HCT116 (cell line): ENCODE data around the gene MCFD2. TPM values are rescaled to one million over a fixed set of nuclear protein-coding genes. Genes with fewer than 3 reads are reported as not detected.

ENCODE experiments used
- ATAC-seq: fragments of 200-7000 bp; cut with Tn5 transposase; 2 replicates; pipeline ENCODE4 v1.9.1; 2020; ENCODE audit warnings: mild to moderate bottlenecking, moderate library complexity
- BruUV-seq: library from RNA; stranded (reverse); fragments of 400-500 nt; replicated peaks from 2 replicates; lab custom pipeline; 2021; lab: Mats Ljungman, UMichigan
- CTCF ChIA-PET: fragments of 300-600 bp; sonication (Branson Sonifier 250); formaldehyde crosslinking; loops from one replicate; lab custom pipeline; 2021; ENCODE audit warnings: antibody characterized with exemption; lab: Charles Lee
- POLR2A ChIA-PET: fragments of 300-600, 350-600 bp; sonication (Branson Sonifier 250); formaldehyde crosslinking; loops from one replicate; lab custom pipeline; 2021; ENCODE audit warnings: antibody characterized with exemption; lab: Charles Lee
- RAD21 ChIA-PET, 2 experiments: fragments of 300-600 bp; sonication (Branson Sonifier 250); formaldehyde crosslinking; loops; one replicate each; lab custom pipeline; 2023; ENCODE audit warnings: low total read pairs in 2 of 2; ENCODE audit not compliant: uncharacterized antibody in 2 of 2, unreplicated experiment in 2 of 2, low non-redundant PET in 1 of 2; lab: Charles Lee
- DNase-seq: peaks from one replicate; pipeline ENCODE4 v3.0.0-alpha.2; 2010; ENCODE audit warnings: low read depth, low spot score
- H2AFZ ChIP-seq: fragments of 200-600 bp; shearing (Covaris generic), sonication (generic); 2 replicates; pipeline ENCODE4 v1.6.1; 2017; ENCODE audit warnings: low read depth, mixed run types, mixed read lengths, antibody characterized with exemption, low read length; ENCODE audit not compliant: poor library complexity, severe bottlenecking
- H3K27ac ChIP-seq: 2 replicates; pipeline ENCODE4 v1.5.1; 2012; ENCODE audit warnings: low read depth, low read length
- H3K27me3 ChIP-seq: fragments of 200-600 bp; sonication (generic); 2 replicates; pipeline ENCODE4 v1.6.1; 2016; ENCODE audit warnings: mixed run types, low read length, mixed read lengths; ENCODE audit not compliant: insufficient read depth
- H3K36me3 ChIP-seq, 2 experiments: fragments of 200-500 bp in 1 of 2; fragments of 200-600 bp in 1 of 2; sonication (Bioruptor generic) in 1 of 2; sonication (generic) in 1 of 2; 2 replicates each; pipeline versions ENCODE4 v1.5.1 to v1.6.1; 2014 to 2016; ENCODE audit warnings: low read length in 2 of 2, inconsistent platforms in 1 of 2, mixed read lengths in 1 of 2, mixed run types in 1 of 2; ENCODE audit not compliant: insufficient read depth in 2 of 2, control insufficient read depth in 1 of 2
- H3K4me1 ChIP-seq, 2 experiments: fragments of 200-600 bp in 1 of 2; sonication (generic) in 1 of 2; 2 replicates each; pipeline versions ENCODE4 v1.5.1 to v1.6.1; 2012 to 2017; ENCODE audit warnings: low read length in 2 of 2, inconsistent platforms in 1 of 2, mild to moderate bottlenecking in 1 of 2, mixed read lengths in 1 of 2, mixed run types in 1 of 2, moderate library complexity in 1 of 2; ENCODE audit not compliant: insufficient read depth in 2 of 2, control insufficient read depth in 1 of 2
- H3K4me2 ChIP-seq: fragments of 200-600 bp; sonication (generic); 2 replicates; pipeline ENCODE4 v1.6.1; 2017; ENCODE audit warnings: mixed run types, low read length, mixed read lengths
- H3K4me3 ChIP-seq, 2 experiments: fragments of 200-600 bp in 1 of 2; sonication (generic) in 1 of 2; replicated peaks in 1 of 2; 2 replicates each; pipeline ENCODE4 v1.5.1; 2011 to 2016; ENCODE audit warnings: low read length in 2 of 2, control low read depth in 1 of 2, low read depth in 1 of 2, mild to moderate bottlenecking in 1 of 2, mixed read lengths in 1 of 2, mixed run types in 1 of 2
- H3K79me2 ChIP-seq: fragments of 200-600 bp; sonication (generic); 2 replicates; pipeline ENCODE4 v1.6.1; 2017; ENCODE audit warnings: mild to moderate bottlenecking, mixed run types, low read length, moderate library complexity, mixed read lengths; ENCODE audit not compliant: insufficient read depth
- H3K9ac ChIP-seq: fragments of 200-600 bp; sonication (generic); 2 replicates; pipeline ENCODE4 v1.6.1; 2016; ENCODE audit warnings: low read length, mixed read lengths
- H3K9me2 ChIP-seq: fragments of 200-600 bp; sonication (generic), shearing (Covaris generic); 2 replicates; pipeline ENCODE4 v1.6.1; 2017; ENCODE audit warnings: mixed run types, mild to moderate bottlenecking, moderate library complexity; ENCODE audit not compliant: insufficient read depth
- H3K9me3 ChIP-seq, 2 experiments: fragments of 200-500 bp in 1 of 2; fragments of 200-600 bp in 1 of 2; sonication (Bioruptor generic) in 1 of 2; sonication (generic) in 1 of 2; 2 replicates each; pipeline ENCODE4 v1.6.1; 2014 to 2017; ENCODE audit warnings: low read length in 2 of 2, mixed read lengths in 2 of 2, inconsistent platforms in 1 of 2, low read depth in 1 of 2, mild to moderate bottlenecking in 1 of 2, mixed run types in 1 of 2, moderate library complexity in 1 of 2; ENCODE audit not compliant: control insufficient read depth in 1 of 2, insufficient read depth in 1 of 2
- H4K20me1 ChIP-seq: fragments of 200-600 bp; sonication (generic), shearing (Covaris generic); 2 replicates; pipeline ENCODE4 v1.6.1; 2017; ENCODE audit warnings: mixed run types, mild to moderate bottlenecking, moderate library complexity; ENCODE audit not compliant: insufficient read depth
- CBX3 ChIP-seq: IDR thresholded peaks from 2 replicates; pipeline ENCODE4 v1.6.1; 2012; ENCODE audit warnings: low read depth
- CTCF ChIP-seq, 3 experiments: fragments of 200-600 bp in 1 of 3; sonication (generic) in 1 of 3; IDR thresholded peaks in 2 of 3; conservative IDR thresholded peaks in 1 of 3; 2 replicates each; pipeline ENCODE4 v1.5.1; 2012 to 2017; ENCODE audit warnings: low read depth in 2 of 3, low read length in 2 of 3, antibody characterized with exemption in 1 of 3, borderline replicate concordance in 1 of 3, control low read depth in 1 of 3, mild to moderate bottlenecking in 1 of 3, mixed read lengths in 1 of 3, mixed run types in 1 of 3, moderate library complexity in 1 of 3; ENCODE audit not compliant: insufficient read depth in 1 of 3
- EGR1 ChIP-seq: IDR thresholded peaks from 2 replicates; pipeline ENCODE4 v1.6.1; 2012; ENCODE audit warnings: low read depth
- ELF1 ChIP-seq: IDR thresholded peaks from 2 replicates; pipeline ENCODE4 v1.6.1; 2012; ENCODE audit warnings: low read depth, borderline replicate concordance
- JUND ChIP-seq: IDR thresholded peaks from 2 replicates; pipeline ENCODE4 v1.6.1; 2012
- POLR2A ChIP-seq: IDR thresholded peaks from 2 replicates; pipeline ENCODE4 v1.7.0; 2011; ENCODE audit warnings: borderline replicate concordance; ENCODE audit not compliant: insufficient read depth, insufficient read length; ENCODE audit errors: extremely low read depth
- POLR2AphosphoS5 ChIP-seq: IDR thresholded peaks from 2 replicates; pipeline ENCODE4 v1.6.1; 2011; ENCODE audit warnings: mild to moderate bottlenecking, low read depth, low read length, moderate library complexity
- RAD21 ChIP-seq: IDR thresholded peaks from 2 replicates; pipeline ENCODE4 v1.6.1; 2012; ENCODE audit warnings: low read depth, mild to moderate bottlenecking
- SIN3A ChIP-seq: IDR thresholded peaks from 2 replicates; pipeline ENCODE4 v1.6.1; 2012; ENCODE audit warnings: low read depth
- SP1 ChIP-seq: IDR thresholded peaks from 2 replicates; pipeline ENCODE4 v1.6.1; 2012; ENCODE audit warnings: low read depth
- TCF7L2 ChIP-seq: IDR thresholded peaks from 2 replicates; pipeline ENCODE4 v1.7.0; 2011; ENCODE audit warnings: borderline replicate concordance, inconsistent platforms; ENCODE audit not compliant: insufficient read depth, insufficient read length; ENCODE audit errors: extremely low read depth
- YY1 ChIP-seq: IDR thresholded peaks from 2 replicates; pipeline ENCODE4 v1.6.1; 2011; ENCODE audit warnings: low read length, low read depth, moderate library complexity, mild to moderate bottlenecking; ENCODE audit not compliant: insufficient replicate concordance; ENCODE audit errors: extremely low read depth
- ZFX ChIP-seq: fragments of 450-650 bp; IDR thresholded peaks from 2 replicates; pipeline ENCODE4 v1.6.1; 2017
- intact Hi-C: fragments of 100-400 bp; cut with micrococcal nuclease; formaldehyde crosslinking; loops from 2 replicates; pipeline ENCODE4 v1.10.0; 2022
- total RNA-seq: library from RNA; stranded (reverse); gene quantifications from one replicate; pipeline ENCODE4 v1.2.1, GENCODE V29; 2021; ENCODE audit not compliant: unreplicated experiment
- TF ChIP-seq, protein P1 (sequence below): IDR thresholded peaks from 2 replicates; pipeline ENCODE4 v1.6.1; 2012
- TF ChIP-seq, protein P2 (sequence below): IDR thresholded peaks from 2 replicates; pipeline ENCODE4 v1.6.1; 2012; ENCODE audit warnings: low read depth
- TF ChIP-seq, protein P3 (sequence below): IDR thresholded peaks from 2 replicates; pipeline ENCODE4 v1.6.1; 2011; ENCODE audit warnings: mild to moderate bottlenecking, low read length, moderate library complexity; ENCODE audit not compliant: insufficient replicate concordance; ENCODE audit errors: extremely low read depth

MCFD2 gene
- total RNA-seq, 1 experiment from 2014 or later = 73.9 TPM

GRCh38 chr2:46909771-46910419, 5.7 kb downstream of the MCFD2 start:
- no peaks in the 10 kb centered on the region for H3K9me2 ChIP-seq
- peak; percentile 17 for TF ChIP-seq YY1
- TF ChIP-seq, protein P1, sequence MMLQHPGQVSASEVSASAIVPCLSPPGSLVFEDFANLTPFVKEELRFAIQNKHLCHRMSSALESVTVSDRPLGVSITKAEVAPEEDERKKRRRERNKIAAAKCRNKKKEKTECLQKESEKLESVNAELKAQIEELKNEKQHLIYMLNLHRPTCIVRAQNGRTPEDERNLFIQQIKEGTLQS = no peak
- TF ChIP-seq SP1 = no peak
- TF ChIP-seq, protein P2, sequence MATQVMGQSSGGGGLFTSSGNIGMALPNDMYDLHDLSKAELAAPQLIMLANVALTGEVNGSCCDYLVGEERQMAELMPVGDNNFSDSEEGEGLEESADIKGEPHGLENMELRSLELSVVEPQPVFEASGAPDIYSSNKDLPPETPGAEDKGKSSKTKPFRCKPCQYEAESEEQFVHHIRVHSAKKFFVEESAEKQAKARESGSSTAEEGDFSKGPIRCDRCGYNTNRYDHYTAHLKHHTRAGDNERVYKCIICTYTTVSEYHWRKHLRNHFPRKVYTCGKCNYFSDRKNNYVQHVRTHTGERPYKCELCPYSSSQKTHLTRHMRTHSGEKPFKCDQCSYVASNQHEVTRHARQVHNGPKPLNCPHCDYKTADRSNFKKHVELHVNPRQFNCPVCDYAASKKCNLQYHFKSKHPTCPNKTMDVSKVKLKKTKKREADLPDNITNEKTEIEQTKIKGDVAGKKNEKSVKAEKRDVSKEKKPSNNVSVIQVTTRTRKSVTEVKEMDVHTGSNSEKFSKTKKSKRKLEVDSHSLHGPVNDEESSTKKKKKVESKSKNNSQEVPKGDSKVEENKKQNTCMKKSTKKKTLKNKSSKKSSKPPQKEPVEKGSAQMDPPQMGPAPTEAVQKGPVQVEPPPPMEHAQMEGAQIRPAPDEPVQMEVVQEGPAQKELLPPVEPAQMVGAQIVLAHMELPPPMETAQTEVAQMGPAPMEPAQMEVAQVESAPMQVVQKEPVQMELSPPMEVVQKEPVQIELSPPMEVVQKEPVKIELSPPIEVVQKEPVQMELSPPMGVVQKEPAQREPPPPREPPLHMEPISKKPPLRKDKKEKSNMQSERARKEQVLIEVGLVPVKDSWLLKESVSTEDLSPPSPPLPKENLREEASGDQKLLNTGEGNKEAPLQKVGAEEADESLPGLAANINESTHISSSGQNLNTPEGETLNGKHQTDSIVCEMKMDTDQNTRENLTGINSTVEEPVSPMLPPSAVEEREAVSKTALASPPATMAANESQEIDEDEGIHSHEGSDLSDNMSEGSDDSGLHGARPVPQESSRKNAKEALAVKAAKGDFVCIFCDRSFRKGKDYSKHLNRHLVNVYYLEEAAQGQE = no peak
- TF ChIP-seq RAD21 = no peak
- no peak for TF ChIP-seq ZFX
- no peak for TF ChIP-seq SIN3A
- peak; percentile 57 for TF ChIP-seq POLR2AphosphoS5
- peak; percentile 92 for TF ChIP-seq TCF7L2
- no peak for TF ChIP-seq POLR2A
- no peak for TF ChIP-seq ELF1
- TF ChIP-seq CBX3 = no peak
- no peak for TF ChIP-seq JUND
- TF ChIP-seq, protein P3, sequence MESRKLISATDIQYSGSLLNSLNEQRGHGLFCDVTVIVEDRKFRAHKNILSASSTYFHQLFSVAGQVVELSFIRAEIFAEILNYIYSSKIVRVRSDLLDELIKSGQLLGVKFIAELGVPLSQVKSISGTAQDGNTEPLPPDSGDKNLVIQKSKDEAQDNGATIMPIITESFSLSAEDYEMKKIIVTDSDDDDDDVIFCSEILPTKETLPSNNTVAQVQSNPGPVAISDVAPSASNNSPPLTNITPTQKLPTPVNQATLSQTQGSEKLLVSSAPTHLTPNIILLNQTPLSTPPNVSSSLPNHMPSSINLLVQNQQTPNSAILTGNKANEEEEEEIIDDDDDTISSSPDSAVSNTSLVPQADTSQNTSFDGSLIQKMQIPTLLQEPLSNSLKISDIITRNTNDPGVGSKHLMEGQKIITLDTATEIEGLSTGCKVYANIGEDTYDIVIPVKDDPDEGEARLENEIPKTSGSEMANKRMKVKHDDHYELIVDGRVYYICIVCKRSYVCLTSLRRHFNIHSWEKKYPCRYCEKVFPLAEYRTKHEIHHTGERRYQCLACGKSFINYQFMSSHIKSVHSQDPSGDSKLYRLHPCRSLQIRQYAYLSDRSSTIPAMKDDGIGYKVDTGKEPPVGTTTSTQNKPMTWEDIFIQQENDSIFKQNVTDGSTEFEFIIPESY = no peak
- no peak for TF ChIP-seq CTCF (IDR thresholded peaks at IDR 0.05 in 2 of 3, conservative IDR thresholded peaks at IDR 0.05 in 1 of 3; ENCODE audit: borderline replicate concordance in 1 of 3, insufficient read depth in 1 of 3, low read depth in 2 of 3, low read length in 2 of 3)
- TF ChIP-seq EGR1 = no peak
- TF ChIP-seq, all 23 proteins: peak for 3
- Histone ChIP-seq H3K4me3 (peak overlapping the region in 1 of 2 experiments; percentile 25; a peak in 2 of 4 replicates), H3K9ac (peak overlapping the region; percentile 49), H3K36me3 (peaks cover 37 to 43% of the 10 kb centered on the region in 2 experiments; a peak in 3 of 4 replicates), H3K27me3 (no peaks in the 10 kb centered on the region), H3K27ac (peak overlapping the region; percentile 55; the same call in 1 of the 2 replicates), H3K4me1 (peaks cover 34 to 66% of the 10 kb centered on the region in 2 experiments), H3K79me2 (peaks cover 64% of the 10 kb centered on the region), H3K9me3 (no peaks in the 10 kb centered on the region), H3K4me2 (peak overlapping the region; percentile 70), H4K20me1 (peaks cover 20% of the 10 kb centered on the region; the same call in 1 of the 2 replicates), H2AFZ (no peak overlapping the region)
- RAD21 ChIA-PET = interaction anchor here in 1 of 2 experiments (0.6 kb wide), 1 partner anchor 249 kb away, joined by 3 read pairs; no protein-coding TSS in a partner anchor
- CTCF ChIA-PET = interaction anchor here (1.3 to 1.4 kb wide), 2 partner anchors 9 to 413 kb away, joined by 3 to 5 read pairs; no protein-coding TSS in a partner anchor
- BruUV-seq = no TSS peak
- peak; percentile 92 for ATAC-seq
- intact Hi-C loops = no loop called here
- DNase-seq = peak; percentile 94
- POLR2A ChIA-PET = interaction anchor here (1.3 kb wide), 1 partner anchor 10 kb away, joined by 4 read pairs; no protein-coding TSS in a partner anchor
